Stimulated activated CD8-positive, alpha-beta memory T cell treated with anti-CD3 and anti-CD28 coated beads, Interleukin-15, amount 100 ng/mL, for 24 hours (primary cell): ENCODE data around the gene GLYATL2.

ENCODE experiments used
- DNase-seq: peaks from one replicate; pipeline ENCODE4 v3.0.0-alpha.2; 2020; ENCODE audit warnings: low read depth

The GLYATL2 gene

DNA sequence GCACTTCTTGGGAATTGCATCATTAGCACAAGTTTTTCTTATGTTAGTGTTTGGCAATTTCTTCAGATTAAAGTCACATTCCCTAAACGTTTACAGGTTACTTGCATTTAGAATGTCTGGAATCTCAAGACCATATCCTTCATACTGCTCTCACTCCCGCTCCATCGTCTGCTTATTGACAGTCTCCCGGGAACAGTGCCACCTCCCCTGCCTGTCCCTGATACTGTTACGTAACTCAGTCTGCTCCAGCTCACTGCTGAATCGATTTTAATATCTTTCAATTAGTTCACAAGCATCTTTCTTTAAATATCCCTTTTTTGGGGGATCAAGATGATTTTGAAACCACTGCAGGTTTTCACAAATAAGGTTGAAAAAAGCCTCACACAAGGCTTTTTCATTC, 48.2 kb downstream of the GLYATL2 start:
- DNase-seq, result no peak

GRCh38 chr11:58788355-58789023, 56.0 kb downstream of the GLYATL2 start:
- no peak for DNase-seq

- no peak for DNase-seq
Observed at GRCh38 chr11:58787903-58788302, 56.6 kb downstream of the GLYATL2 start.

DNA sequence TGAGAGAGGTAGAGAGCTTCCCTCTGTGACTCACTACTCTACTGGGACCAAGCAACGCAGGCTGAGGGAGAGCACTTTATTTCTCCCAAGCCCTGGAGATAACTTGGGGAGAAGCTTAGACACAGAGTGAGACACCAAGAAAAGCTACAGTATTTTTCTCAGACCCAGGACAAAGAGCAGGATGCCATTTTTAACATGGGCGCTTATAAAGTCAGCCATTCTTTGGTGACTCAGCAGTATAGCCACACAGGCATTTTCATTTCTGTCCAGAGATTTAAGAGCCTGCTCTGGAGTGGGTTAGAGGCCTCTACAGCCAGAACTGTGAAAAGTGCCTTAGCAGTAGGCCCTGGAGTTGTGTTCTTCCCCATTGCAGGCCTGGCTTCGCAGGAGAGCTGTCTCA, 57.8 kb downstream of the GLYATL2 start:
- DNase-seq, result no peak

DNA sequence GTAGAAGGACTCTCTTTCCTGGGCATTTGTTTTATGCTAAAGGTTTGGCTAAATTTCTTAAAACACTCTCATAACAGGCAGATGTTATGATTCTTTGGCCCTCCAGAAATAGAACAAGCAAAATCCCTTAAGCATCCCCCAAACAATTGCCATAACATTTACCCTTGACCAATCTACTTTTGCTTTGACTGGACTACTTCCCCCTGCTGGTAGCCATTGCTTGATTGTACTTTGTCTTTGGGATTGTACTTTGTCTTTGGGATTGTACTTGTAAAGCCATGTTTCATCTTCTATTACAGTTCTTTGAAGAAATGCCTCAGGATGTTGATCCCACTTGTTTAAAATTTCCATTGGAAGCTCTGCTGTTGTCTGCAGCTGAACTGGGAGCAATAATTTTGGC, 59.5 kb downstream of the GLYATL2 start:
- DNase-seq, result no peak
